AG08395 (cell line): Measurements from ENCODE around the gene RPS10.
"Not testable (repeated sequence)": the region's sequence is repeated elsewhere in the genome, so short reads cannot be mapped to it uniquely, and the experiment has no call there.

Source experiments
- DNase-seq: peaks from one replicate; pipeline ENCODE4 v3.0.0; 2012; ENCODE audit warnings: mixed read lengths, low spot score

Gene RPS10

DNA sequence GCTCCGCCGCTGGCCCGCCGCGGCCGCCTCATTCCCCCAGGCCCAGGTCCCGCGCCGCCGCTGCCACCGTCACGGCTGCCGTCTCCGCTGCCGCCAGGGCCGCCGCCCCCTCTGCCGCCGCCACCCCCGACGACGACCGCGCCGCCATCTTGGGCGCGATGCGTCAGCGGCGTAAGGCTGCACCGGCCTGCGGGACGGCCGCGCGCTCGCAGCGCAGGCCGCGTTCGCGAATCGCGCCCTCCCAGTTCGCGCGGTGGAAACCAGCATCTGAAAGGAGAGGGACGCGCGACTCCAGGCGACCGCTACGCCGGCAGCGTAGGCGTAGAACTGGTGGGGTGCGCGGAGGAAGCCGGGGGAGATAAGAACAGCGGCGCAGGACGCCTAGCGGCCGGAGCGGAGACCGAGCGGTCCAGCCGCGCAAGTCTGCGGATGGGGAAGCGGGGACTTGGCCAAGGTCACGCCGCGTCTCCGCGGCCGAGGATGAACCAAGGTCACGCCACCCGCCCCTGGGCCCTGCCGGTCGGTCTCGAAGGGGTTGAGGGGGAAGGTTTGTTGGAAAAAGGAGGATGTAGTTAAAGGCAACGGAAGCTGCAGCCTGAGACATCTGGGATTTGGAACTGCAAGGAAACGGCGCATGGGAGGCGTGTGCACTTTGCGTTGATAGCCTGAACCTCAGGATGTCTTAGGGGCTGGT is 33.2 kb downstream of the RPS10 start, which contains the start of gene NUDT3:
TSS of gene NUDT3 (minus strand) at position 173 of the 694 bp plus-strand sequence. CDS start 307 bp downstream, outside the sequence.
- peak; percentile 95 for DNase-seq

DNA sequence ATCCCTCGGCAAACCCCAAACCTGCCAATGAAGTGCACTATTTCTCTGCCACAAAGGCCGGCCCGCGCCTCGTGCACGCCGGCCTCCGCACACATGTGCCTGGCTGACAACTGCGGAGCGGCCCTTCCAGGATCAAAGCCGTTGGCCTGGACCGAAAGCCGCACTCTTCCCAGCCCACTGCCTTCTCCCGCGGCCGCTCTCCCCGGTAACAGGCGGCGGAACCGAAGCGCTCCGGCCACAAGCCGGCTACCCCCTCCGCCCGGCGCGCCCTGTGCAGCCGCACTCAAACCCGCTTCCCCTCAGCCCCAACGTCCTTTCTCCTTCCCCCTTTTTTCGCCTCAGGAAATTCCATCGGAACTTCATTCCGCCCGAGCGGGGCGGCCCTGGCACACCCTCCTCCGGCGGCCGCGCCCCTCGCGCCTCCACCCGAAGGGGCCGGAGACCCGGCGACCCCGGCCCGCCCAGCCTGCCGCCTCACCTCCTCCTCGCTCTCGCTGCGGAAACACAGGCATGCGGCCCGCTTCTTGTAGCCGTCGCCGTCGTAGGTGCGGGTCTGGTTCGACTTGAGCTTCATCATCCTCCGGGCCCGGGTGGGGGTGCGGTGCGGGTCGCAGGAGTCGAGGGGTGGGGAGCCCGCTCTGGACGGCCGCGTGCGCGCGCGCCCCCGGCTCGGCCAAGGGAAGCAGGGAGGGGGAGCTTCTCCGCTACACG is 33.9 kb downstream of the RPS10 start:
- DNase-seq = no peak

DNA sequence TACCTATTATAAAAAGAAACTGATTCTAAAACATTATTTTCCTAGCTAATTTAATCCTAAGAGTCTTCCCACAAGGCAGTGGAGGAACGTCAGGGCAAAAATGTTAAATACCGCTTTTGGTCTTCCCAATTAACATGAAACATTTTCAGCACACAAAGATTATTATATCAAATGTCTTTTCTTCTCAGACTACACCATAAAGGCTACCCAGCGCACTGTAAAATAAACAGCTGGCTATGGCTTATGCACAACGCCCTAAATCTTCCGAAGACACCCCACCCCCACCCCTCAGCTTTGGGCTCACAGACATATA is 34.4 kb downstream of the RPS10 start:
- DNase-seq = no peak

DNA sequence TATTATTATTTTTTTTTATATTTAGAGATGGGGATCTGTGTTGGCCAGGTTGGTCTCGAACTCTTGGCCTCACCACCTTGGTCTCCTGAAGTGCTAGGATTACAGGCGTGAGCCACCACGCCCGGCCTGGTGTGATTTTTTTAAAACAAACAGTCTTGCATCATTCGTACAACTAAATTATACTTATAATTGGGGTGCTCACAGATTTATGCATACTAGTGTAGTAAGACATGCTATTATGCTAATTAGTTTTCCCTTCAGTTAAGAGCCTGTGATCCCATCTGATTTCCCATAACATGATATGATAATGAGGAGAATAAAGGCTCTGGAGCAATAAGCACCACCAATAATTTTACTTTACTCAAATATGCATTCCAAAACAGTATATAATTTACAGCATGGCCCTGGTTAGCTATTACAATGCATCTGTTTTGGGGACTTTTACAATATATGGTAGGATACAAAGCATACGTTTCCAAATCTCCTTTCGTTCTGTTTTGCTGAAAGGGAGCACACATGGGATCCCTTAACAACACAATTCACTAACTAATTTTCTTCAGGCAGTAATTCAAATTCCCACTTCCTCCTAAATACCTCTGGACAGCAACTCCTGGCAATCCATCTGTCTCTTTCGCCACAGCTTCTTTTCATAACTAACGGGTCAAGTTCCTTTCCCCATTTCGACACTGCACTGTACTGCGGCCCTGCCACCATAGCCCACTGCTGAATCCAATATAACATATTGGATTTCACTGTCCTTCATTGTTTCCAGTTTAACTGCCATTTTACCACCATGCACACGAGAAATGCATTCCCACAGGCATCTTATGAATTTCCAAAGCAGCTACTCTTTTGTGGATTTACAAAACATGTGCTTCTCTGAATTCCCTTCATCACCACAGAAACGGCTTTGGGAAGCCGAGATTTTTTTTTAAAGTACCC is 35.1 kb downstream of the RPS10 start:
- peak; percentile 60 for DNase-seq

DNA sequence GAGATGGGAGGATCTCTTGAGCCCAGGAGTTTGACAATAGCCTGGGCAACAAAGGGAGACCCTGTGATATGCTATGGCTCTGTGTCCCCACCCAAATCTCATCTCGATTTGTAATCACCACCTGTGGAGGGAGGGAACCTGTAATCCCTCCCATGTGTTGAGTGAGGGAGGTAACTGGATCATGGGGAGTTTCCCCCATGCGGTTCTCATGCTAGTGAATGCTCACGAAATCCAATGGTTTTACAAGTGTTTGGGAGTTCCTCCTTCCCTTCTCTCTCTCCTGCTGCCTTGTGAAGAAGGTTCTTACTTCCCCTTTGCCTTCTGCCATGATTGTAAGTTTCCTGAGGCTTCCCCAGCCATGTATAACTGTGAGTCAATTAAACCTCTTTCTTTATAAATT is 36.8 kb downstream of the RPS10 start:
- DNase-seq = no peak

DNA sequence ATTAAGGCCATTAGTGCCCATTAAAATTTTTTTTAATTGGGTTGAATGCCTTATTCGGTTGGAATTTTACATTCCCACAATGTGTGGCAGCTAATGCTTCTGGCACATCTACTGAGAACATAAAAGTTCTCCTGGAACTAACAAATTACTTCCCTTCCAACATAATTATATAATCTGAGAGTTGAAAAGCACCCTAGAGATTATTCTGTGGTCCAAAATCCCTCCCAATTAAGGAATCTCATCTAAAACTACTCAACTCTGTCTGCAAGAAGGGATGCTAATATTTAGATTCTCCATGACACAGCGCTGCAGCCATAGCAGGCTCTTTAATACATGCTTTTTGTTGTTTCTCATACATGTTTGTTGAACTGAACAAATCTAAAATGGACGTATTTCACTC is 37.4 kb downstream of the RPS10 start:
- DNase-seq = no peak

DNA sequence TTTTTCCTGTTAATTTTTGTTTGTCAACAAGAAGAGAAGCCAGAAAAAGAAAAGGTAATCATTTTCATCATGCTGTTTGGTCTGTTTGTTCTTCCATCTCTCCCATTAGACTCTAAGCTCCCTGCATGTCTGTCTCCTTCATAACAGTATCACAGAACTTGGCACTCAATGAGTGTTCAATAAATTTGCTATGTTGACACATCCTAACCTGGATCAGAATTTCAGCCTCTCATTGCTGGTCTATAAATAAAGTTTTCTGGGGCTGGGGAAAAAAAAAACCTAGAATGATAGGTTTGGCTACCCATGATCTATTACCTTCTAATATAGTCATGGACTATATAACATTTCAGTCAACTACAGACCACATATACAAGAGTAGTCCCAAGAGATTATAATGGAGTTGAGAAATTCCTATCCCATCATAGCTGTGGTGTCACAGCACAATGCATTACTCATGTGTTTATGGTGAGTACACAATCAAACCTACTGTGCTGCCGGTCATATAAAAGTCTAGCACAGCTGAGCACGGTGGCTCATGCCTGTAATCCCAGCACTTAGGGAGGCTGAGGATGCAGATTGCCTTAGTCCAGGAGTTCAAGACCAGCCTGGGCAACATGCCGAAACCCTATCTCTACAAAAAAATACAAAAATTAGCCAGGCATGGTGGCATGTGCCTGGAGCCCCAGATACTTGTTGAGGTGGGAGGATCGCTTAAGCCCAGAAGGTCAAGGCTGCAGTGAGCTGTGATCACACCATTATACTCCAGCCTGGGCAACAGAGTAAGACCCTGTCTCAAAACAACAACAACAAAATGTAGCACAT is 39.3 kb downstream of the RPS10 start:
- peak; percentile 63 for DNase-seq

DNA sequence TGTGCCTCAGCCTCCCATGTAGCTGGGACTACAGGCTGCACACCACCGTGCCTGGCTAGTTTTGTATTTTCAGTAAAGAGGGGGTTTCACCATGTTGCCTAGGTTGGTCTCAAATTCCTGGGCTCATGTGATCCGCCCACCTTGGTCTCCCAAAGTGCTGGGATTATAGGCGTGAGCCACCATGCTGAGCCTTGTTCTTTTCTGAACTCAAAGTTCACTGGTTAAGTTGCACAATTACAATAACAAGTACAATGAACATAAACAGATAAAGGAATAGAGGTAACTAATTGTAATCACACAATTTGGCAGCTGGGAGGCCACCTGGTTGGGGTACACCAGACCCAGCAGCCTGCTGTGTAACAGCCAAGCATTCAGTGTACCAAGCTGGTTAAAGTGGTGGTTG is 40.1 kb downstream of the RPS10 start:
- no peak for DNase-seq

DNA sequence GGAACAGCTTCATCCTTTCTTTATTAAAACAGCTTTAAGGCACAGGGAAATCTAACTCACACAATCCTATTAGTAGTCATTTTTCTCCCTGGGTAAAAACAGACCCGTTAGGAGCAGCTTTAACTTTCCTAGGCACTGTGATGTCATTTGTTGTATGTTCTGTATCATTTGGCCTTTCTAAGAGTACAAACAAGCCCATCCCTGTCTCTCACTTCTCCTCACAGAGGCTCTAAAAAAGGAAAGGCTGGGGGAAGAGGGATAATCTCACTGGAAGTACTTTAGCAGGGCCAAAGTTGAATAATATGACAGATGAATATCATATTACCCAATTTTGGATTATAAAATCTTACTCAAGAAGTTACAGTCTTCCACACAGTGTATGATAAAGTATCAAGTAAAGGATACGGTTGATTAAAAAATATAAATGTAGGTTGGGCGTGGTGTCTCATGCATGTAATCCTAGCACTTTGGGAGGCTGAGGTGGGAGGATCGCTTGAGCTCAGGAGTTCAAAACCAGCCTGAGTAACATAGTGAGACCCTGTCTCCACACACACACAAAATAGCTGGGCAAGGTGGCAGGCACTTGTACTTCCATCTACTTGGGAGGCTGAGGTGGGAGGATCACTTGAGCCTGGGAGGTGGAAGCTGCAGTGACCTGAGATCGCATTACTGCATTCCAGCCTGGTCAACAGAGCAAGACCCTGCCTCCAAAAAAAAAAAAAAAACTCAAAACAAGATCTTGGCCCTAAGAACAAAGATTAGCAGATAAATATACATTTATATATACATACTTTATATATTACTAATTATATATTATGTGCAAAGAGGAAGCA is 41.3 kb downstream of the RPS10 start:
- no peak for DNase-seq

DNA sequence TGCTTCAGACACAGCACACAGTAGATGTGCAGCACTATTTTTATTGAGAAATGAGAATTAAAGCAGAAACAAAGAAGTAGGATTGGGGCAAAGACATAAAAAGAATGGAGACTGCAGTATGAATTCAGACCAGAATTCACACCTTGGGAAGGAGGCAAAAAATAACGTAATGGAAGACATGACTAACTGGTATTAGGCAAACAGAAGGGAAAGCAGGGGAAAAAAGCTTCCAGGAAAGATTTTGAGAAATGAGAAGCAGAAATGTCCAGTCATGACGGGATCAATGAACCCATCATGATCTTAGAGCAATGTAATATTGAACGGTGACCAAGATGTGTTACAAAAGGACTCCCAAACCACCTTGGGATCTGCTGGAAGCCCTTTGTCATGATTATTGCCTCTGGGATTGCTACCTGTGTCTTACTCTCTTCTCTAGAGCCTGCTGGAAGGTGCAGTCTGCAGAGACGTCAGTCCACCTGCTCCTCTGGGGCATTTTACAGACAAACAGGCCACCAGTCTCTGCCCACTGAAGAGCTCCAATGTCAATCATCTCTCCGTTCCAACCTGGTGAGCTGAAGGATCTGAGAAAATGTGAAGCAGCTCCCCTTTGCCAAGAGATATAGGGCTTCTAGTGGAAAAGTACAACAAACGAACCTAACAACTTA is 42.1 kb downstream of the RPS10 start:
- DNase-seq = no peak

DNA sequence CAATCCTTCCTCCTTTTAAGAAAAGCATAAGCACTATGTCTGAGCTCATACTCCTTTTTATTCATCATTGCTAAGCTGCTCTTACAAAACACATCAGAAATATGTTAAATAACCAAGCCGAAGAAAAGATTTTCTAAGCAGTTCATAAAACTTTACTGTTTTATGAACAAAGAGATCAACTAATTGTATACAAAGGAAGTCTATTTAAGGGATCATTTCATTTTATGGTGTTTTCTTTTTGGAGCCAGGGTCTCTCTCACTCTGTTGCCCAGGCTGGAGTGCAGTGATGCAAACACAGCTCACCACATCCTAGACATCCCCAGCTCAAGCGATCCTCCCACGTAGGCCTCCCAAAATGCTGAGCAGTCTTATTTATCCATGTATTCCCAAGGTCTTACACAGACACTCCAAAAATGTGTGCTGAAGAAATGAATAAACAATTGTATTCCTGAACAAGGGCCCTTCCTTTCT is 42.7 kb downstream of the RPS10 start:
- no peak for DNase-seq

DNA sequence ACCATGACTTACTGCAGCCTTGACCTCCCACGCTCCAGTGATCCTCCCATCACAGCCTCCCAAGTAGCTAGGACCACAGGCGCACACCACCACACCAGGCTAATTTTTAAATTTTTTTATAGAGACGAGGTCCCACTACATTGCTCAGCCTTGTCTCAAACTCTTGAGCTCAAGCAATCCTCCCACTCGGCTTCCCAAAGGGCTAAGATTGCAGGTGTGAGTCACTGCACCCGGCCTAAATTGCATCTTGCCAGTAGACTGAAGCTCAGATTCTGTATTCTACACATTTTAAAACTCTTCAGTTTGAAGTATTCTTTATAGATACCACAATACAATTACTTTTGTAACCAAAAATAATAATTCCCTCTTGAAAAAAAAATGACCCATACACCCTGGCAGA is 44.8 kb downstream of the RPS10 start:
- DNase-seq = no peak

DNA sequence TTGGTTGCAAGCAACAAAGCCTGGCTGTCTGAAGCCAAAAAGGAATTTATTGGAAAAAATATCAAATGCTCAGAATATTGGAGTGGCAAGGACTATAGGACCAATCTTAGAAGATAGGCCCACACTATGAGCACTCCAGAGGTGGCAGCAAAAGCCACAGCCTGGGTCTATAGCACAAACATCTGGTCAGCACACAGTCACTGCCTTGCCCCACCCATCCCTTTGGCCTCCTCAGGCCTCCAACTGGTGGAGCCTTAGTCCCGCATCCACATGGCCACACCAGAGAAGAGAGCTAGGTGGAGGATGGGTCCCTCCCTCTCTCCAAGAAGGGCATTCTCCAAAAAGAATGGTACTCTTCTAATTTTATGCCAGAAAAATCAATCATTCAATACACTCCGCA is 47.4 kb downstream of the RPS10 start:
- no peak for DNase-seq

DNA sequence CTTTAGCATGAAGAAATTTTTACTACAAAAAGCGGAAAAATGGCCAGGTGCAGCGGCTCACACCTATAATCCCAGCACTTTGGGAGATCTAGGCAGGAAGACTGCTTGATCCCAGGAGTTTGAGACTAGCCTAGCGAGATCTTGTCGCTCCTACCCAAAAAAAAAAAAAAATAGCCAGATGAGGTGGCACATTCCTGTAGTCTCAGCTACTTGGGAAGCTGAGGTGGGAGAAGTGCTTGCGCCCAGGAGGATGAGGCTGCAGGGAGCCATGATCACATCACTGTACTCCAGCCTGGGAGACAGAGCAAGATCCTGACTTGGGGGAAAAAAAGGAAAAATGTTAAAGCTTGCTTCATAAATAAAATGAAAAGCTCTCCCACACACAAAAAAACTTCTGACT is 47.9 kb downstream of the RPS10 start:
- DNase-seq = no peak

DNA sequence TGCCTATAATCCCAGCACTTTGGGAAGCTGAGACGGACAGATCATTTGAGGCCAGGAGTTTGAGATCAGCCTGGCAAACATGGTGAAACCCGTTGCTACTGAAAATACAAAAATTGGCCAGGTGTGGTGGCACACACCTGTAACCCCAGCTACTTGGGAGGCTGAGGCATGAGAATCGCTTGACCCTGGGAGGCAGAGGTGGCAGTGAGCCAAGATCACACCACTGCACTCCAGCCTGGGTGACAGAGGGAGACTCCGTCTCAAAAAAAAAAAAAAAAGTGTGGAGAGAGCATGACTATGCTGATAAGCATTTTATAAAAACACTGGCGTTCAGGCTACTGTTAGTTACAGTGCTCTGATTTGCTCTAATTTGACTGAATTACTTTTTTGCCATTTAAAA is 48.3 kb downstream of the RPS10 start:
- DNase-seq = not testable (repeated sequence)

DNA sequence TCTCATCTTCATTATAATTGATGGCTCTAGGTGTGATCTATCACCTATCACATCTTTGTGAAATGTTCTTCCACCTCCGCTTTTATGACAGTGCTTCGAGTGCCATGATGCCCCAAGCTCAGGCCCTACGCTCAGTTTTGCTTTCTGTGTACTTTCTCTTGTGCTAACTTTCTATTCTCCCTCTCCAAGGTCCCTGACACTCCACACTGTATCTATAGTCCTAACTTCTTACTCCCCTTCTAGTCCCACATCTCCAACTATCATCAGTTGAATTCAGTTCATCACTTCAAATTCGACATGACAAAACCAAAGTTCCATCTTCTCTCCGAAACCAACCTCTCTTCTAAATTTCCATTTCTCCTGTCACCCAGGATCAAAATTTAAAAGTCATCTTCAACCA is 50.0 kb downstream of the RPS10 start:
- DNase-seq = no peak

DNA sequence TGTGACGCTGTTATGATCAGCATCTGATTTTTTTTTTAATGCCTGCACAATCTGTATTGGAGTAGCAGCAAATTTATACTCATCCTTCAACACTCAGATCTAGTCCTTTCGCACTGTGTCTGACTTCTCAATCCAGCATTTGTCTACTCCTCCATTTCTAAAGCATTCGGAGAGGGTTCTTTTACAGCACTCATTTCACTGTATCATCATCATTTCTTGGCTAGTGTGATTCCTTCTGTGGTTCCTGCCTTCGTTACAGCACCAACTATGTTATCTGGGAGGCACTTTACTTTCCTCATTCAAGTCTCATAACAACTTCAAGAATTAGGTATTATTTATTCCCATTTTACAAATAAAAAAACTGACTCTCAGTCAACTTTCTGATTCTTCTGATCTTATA is 51.4 kb downstream of the RPS10 start:
- DNase-seq = no peak

DNA sequence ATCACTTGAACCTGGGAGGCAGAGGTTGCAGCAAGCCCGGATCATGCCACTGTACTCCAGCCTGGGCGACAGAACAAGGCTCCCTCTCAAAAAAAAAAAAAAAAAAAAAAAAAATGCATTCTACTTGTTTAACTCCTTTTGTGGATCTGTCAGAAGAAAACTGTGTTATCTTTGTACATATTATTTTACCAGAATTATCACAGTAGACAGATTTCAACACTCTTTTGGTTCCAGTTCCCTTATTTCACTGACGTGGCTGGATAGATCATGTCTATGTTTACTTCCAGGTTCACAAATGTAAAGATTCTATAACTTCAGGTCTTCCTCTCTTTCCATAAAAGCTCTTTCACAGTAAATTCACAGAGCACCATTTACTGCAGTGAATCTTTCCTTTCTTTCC is 51.8 kb downstream of the RPS10 start:
- no peak for DNase-seq

DNA sequence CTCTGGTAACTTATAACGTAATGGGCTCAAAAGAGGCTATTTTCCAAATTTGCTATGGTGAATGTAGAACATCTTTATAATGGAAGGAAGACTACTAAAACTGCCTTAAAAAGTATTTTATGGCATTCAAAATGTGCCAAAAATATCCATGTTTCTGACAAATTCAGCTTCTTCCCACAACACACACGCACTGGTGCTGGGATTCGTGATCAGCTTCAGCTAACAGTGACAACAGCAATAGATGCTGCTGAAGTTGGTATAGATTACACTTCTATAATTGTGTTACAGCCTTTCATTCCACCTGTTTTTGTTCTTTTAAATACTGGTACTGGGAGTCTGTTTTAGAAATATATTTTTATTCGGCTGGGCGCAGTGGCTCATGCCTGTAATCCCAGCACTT is 52.4 kb downstream of the RPS10 start:
- DNase-seq = no peak

DNA sequence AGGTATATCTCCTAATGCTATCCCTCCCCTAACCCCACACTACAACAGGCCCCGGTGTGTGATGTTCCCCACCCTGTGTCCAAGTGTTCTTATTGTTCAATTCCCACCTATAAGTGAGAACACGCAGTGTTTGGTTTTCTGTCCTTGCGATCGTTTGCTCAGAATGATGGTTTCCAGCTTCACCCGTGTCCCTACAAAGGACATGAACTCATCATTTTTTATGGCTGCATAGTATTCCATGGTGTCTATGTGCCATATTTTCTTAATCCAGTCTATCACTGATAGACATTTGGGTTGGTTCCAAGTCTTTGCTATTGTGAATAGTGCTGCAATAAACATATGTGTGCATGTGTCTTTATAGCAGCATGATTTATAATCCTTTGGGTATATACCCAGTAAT is 54.0 kb downstream of the RPS10 start:
- DNase-seq = not testable (repeated sequence)
